Ovary (tissue), 9 donors: ENCODE measurements around the gene TLE4. TPM values are rescaled to one million over a fixed set of nuclear protein-coding genes. Genes with fewer than 3 reads are reported as not detected.

Source experiments
- DNase-seq, 5 donors: peaks; one replicate each; pipeline ENCODE4 v3.0.0-alpha.2; 2019 to 2020
- H3K27ac ChIP-seq, 2 donors: fragments of 200-600 bp; one replicate each; pipeline versions ENCODE4 v1.5.1 to v1.8.0; 2019 to 2022
- H3K27me3 ChIP-seq: fragments of 200-600 bp; one replicate; pipeline ENCODE4 v1.8.0; 2022
- H3K36me3 ChIP-seq: fragments of 200-600 bp; sonication (generic); one replicate; pipeline ENCODE4 v1.5.1; 2019
- H3K4me1 ChIP-seq: one replicate; pipeline ENCODE4 v1.8.1; 2013; ENCODE audit warnings: mild to moderate bottlenecking, moderate library complexity; ENCODE audit not compliant: insufficient read depth
- H3K4me3 ChIP-seq: fragments of 200-600 bp; sonication (generic); one replicate; pipeline ENCODE4 v1.5.1; 2017
- H3K9me3 ChIP-seq, 2 donors: fragments of 200-600 bp in 1 of 2; sonication (generic) in 1 of 2; one replicate each; pipeline versions ENCODE4 v1.5.1 to v1.8.1; 2013 to 2019; ENCODE audit warnings: mild to moderate bottlenecking in 1 of 2, moderate library complexity in 1 of 2
- EP300 ChIP-seq: sonication (generic); formaldehyde crosslinking; IDR thresholded peaks from one replicate; pipeline ENCODE4 v1.6.1; 2017; ENCODE audit warnings: antibody characterized with exemption
- POLR2A ChIP-seq: fragments of 450-650 bp; IDR thresholded peaks from one replicate; pipeline ENCODE4 v1.6.1; 2017; ENCODE audit warnings: antibody characterized with exemption, mild to moderate bottlenecking, moderate library complexity
- WGBS, 3 donors: extraction: QIAGEN DNeasy Blood & Tissue Kit in 1 of 3; methylation state at CpG; one replicate each; pipeline versions ENCODE4 v1.1.5 to v1.1.7; 2013 to 2017; 5-methylcytosine and 5-hydroxymethylcytosine counted together
- intact Hi-C, 4 donors: fragments of 100-400 bp; cut with DNase I; formaldehyde crosslinking; loops; one replicate each; pipeline versions ENCODE4 v1.11.0 to v1.15.1; 2022 to 2023
- polyA plus RNA-seq, 2 donors: library from polyadenylated mRNA; stranded (reverse); fragments of 200-250 nt in 1 of 2; fragments of 350-450 nt in 1 of 2; fragmentation: Illumina TruSeq in 1 of 2; extraction: RNeasy Lipid Tissue Mini Kit (QIAGEN cat#74804) in 1 of 2; gene quantifications; one replicate each; pipeline ENCODE4 v1.2.3, GENCODE V29; 2013 to 2014
- total RNA-seq, 7 donors: library from RNA; depleted of rRNA in 2 of 7; stranded (reverse); fragments of >200 nt in 2 of 7; fragmentation: NEBNext Ultra II Directional in 3 of 7; extraction: Animal tissue kit (Norgen Biotek cat#: 25700) in 3 of 7; gene quantifications; one replicate each; pipeline versions ENCODE4 v1.1.0 to v1.2.4, GENCODE V29; 2016 to 2023
- TF ChIP-seq, protein P1 (sequence below), 3 donors: fragments of 450-650 bp in 2 of 3; fragments of 200-600 bp in 1 of 3; IDR thresholded peaks; one replicate each; pipeline versions ENCODE4 v1.5.1 to v1.8.0; 2016 to 2022; ENCODE audit warnings: antibody characterized with exemption in 3 of 3, mild to moderate bottlenecking in 1 of 3
- donor health status: DM: no; HTN: no; CAD: no; lungs with moderate emphysema.
- donor health status: DM: no; HTN: no; CAD: no.
- donor health status: Bipolar disorder and iron deficiency.
- donor health status: DM: yes; HTN: yes; CAD: no.
- donor health status: DM: no; HTN: no; CAD: no.
- donor health status: DM: yes; HTN: yes; CAD: no.

Gene TLE4
- total and polyA plus RNA-seq, 9 donors, result 34.6 to 67.5 (median 54.6) TPM

DNA sequence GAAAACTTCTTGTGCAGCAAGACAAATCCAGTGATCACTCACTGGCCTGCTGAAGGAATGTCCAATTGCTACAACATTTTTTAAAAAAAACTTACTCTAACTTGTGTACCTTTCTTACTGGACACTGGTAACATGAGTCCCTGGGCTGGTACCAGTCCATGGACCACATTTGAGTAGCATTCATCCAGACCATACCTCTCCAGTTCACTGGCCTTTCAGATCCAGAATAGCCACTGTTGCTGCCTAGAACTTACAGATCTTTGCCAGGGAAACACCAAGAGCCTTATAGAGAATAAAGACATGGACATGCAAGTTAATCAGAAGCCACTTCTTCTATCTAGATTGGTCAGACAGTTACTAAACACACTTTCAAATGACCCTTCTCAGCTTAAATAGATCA, 185.3 kb downstream of the TLE4 start:
- H3K27ac ChIP-seq, result no peak overlapping the region
- H3K27me3 ChIP-seq, result no peaks in the 10 kb centered on the region
- TF ChIP-seq POLR2A (no peak), EP300 (no peak)
- TF ChIP-seq, protein P1, sequence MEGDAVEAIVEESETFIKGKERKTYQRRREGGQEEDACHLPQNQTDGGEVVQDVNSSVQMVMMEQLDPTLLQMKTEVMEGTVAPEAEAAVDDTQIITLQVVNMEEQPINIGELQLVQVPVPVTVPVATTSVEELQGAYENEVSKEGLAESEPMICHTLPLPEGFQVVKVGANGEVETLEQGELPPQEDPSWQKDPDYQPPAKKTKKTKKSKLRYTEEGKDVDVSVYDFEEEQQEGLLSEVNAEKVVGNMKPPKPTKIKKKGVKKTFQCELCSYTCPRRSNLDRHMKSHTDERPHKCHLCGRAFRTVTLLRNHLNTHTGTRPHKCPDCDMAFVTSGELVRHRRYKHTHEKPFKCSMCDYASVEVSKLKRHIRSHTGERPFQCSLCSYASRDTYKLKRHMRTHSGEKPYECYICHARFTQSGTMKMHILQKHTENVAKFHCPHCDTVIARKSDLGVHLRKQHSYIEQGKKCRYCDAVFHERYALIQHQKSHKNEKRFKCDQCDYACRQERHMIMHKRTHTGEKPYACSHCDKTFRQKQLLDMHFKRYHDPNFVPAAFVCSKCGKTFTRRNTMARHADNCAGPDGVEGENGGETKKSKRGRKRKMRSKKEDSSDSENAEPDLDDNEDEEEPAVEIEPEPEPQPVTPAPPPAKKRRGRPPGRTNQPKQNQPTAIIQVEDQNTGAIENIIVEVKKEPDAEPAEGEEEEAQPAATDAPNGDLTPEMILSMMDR (IDR thresholded peaks at IDR 0.05), result no peak
- no peaks in the 10 kb centered on the region for H3K4me1 ChIP-seq
- DNase-seq, result no peak
- no peaks in the 10 kb centered on the region for H3K36me3 ChIP-seq
- no peaks in the 10 kb centered on the region for H3K9me3 ChIP-seq
- no peak overlapping the region for H3K4me3 ChIP-seq
- intact Hi-C loops, result no loop called here

DNA sequence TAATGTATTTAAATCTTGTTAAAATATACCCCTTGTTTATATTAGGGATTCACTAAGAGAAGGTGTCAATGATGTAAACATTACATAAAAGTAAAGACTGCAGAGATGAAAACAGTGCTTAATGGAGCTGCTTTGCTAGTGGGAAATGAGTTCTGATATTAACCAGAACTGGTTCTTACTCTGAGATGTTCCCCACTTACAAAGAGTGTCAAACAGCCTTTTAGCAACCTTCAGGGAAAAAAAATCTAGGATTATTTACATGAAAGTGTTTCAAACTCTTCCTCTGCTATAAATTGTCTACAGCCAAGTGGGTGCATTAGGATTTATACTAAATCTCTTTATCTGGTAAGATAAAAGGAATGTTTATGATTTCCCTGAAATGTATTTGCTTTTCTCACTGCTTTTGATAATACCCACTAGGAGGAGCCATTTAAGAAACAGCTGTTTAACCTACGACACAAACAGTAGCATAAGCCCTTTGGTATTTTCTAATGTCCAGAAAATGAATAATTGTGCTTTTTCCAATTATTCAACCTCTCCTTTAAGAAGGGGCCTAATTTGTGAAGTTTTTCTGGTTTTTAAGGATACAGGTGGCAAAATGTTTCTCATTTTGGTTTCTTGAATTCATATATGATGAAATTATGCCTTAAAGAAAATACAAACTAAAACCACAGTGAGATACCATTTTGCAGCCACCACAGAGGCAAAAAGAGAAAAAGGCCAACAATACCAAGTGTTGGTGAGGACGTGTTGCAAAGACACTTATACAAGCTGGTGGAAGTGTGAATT, 186.3 kb downstream of the TLE4 start:
- TF ChIP-seq EP300, result no peak
- no peak for TF ChIP-seq POLR2A
- TF ChIP-seq, protein P1 (IDR thresholded peaks at IDR 0.05), result no peak
- H3K27ac ChIP-seq, result no peak overlapping the region
- H3K27me3 ChIP-seq, result no peaks in the 10 kb centered on the region
- no peak overlapping the region for H3K4me3 ChIP-seq
- intact Hi-C loops, result no loop called here
- 54 to 72% (median 62%) methylated on average over 2 of the region's 2 CpGs for WGBS, 3 donors
- no peaks in the 10 kb centered on the region for H3K9me3 ChIP-seq
- no peak for DNase-seq
- no peaks in the 10 kb centered on the region for H3K4me1 ChIP-seq
- no peaks in the 10 kb centered on the region for H3K36me3 ChIP-seq

DNA sequence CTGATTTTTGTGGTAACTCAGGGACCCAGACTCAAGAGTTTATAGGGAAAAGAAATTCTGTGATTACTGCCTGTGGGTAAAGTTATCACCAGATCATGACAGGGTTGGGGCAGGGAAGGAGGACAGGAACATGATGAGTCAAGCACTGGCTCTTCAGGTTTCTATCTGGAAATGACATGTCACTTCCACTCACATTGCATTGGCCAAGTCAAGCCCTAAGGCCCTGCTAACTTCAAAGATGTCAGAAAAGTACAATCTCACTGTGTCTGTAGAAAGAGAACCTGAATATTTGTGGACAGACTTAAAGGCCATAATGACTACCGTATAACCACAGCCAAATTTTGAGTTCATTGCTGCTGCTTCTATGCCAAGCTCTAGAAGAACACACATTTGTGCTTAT, 187.7 kb downstream of the TLE4 start:
- Histone ChIP-seq H3K4me1 (peaks cover 3% of the 10 kb centered on the region), H3K36me3 (no peaks in the 10 kb centered on the region), H3K9me3 (no peaks in the 10 kb centered on the region), H3K27ac (no peak overlapping the region), H3K4me3 (no peak overlapping the region), H3K27me3 (no peaks in the 10 kb centered on the region)
- no peak for DNase-seq
- TF ChIP-seq, protein P1 (IDR thresholded peaks at IDR 0.05), result no peak
- TF ChIP-seq POLR2A (no peak), EP300 (no peak)
- intact Hi-C loops, result no loop called here
- WGBS, 3 donors, result 97 to 98% (median 98%) methylated on average over 1 of the region's 1 CpG

DNA sequence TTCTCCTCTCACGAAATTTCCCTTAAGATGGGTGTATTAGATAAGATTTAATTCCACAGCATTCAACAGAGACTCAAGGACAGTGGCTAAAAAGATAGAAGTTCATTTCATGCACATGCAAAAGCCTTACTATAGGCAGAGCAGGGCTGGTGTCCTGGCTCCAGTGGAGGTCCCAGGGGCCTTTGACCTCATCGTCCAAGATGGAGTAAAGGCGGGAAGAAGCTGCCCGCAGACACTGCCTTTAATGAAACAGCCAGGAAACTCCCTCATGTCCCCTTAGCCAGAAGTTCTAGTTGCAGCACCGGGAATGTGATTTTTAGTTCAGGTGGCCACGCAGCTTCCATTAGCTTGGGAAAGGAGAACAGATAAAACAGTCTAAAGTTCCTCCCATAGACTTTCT, 190.3 kb downstream of the TLE4 start:
- H3K4me3 ChIP-seq, result no peak overlapping the region
- no peaks in the 10 kb centered on the region for H3K9me3 ChIP-seq
- intact Hi-C loops, result no loop called here
- no peak overlapping the region for H3K27ac ChIP-seq
- TF ChIP-seq POLR2A, result no peak
- TF ChIP-seq, protein P1 (IDR thresholded peaks at IDR 0.05), result no peak
- TF ChIP-seq EP300, result no peak
- no peaks in the 10 kb centered on the region for H3K36me3 ChIP-seq
- H3K4me1 ChIP-seq, result peaks cover 3% of the 10 kb centered on the region
- H3K27me3 ChIP-seq, result no peaks in the 10 kb centered on the region
- DNase-seq, result no peak
- 86 to 93% (median 88%) methylated on average over 6 of the region's 6 CpGs for WGBS, 3 donors
